T-helper 9 cell (primary cell): ENCODE data around the gene SLC11A2.
"Not testable (repeated sequence)": the region's sequence is repeated elsewhere in the genome, so short reads cannot be mapped to it uniquely, and the experiment has no call there.

Experiments
- DNase-seq: peaks from one replicate; pipeline ENCODE4 v3.0.0-alpha.2; 2020

SLC11A2 gene

GRCh38 chr12:50988871-50989270, 37.3 kb downstream of the SLC11A2 start:
- no peak for DNase-seq

GRCh38 chr12:50988051-50988450, 38.1 kb downstream of the SLC11A2 start:
- no peak for DNase-seq

- DNase-seq, result no peak
Measured at GRCh38 chr12:50986966-50987737, 39.0 kb downstream of the SLC11A2 start.

- DNase-seq, result no peak
Measured at GRCh38 chr12:50985322-50985721, 40.9 kb downstream of the SLC11A2 start.

- no peak for DNase-seq
Measured at GRCh38 chr12:50984586-50985298, 41.4 kb downstream of the SLC11A2 start.

GRCh38 chr12:50981319-50982239, 44.6 kb downstream of the SLC11A2 start:
- no peak for DNase-seq

GRCh38 chr12:50980545-50980944, 45.6 kb downstream of the SLC11A2 start:
- DNase-seq, result no peak

GRCh38 chr12:50979369-50980052, 46.7 kb downstream of the SLC11A2 start:
- DNase-seq, result no peak

- DNase-seq, result no peak
Measured at GRCh38 chr12:50971946-50972345, 54.2 kb downstream of the SLC11A2 start.

- DNase-seq, result no peak
Measured at GRCh38 chr12:50964432-50964831, 61.8 kb downstream of the SLC11A2 start.

- DNase-seq, result no peak
Measured at GRCh38 chr12:50961708-50962107, 64.5 kb downstream of the SLC11A2 start.

GRCh38 chr12:50960130-50960529, 66.1 kb downstream of the SLC11A2 start:
- no peak for DNase-seq

- no peak for DNase-seq
Measured at GRCh38 chr12:50955697-50956096, 70.5 kb downstream of the SLC11A2 start.

GRCh38 chr12:50955288-50955687, 70.9 kb downstream of the SLC11A2 start:
- DNase-seq, result no peak

GRCh38 chr12:50954789-50955188, 71.4 kb downstream of the SLC11A2 start:
- DNase-seq, result not testable (repeated sequence)

GRCh38 chr12:50953047-50953446, 73.1 kb downstream of the SLC11A2 start:
- DNase-seq, result no peak

GRCh38 chr12:50952510-50952909, 73.7 kb downstream of the SLC11A2 start, which contains the start of gene HIGD1C:
TSS of gene HIGD1C (plus strand) at chr12:50952544. CDS start at chr12:50953999, 1,455 bp downstream.
- DNase-seq, result no peak

GRCh38 chr12:50951112-50951511, 75.1 kb downstream of the SLC11A2 start:
- no peak for DNase-seq

- DNase-seq, result no peak
Measured at GRCh38 chr12:50949801-50950302, 76.3 kb downstream of the SLC11A2 start.

GRCh38 chr12:50948798-50949197, 77.4 kb downstream of the SLC11A2 start:
- DNase-seq, result no peak

- DNase-seq, result no peak
Measured at GRCh38 chr12:50947933-50948626, 78.1 kb downstream of the SLC11A2 start.

GRCh38 chr12:50937653-50938052, 88.5 kb downstream of the SLC11A2 start:
- no peak for DNase-seq
